GM19397 (cell line): ENCODE data around the gene PGM3.

Source experiments
- ATAC-seq: cut with Tn5 transposase; IDR thresholded peaks from one replicate; pipeline ENCODE4 v1.9.1; 2021; ENCODE audit warnings: mild to moderate bottlenecking, moderate library complexity; ENCODE audit not compliant: unreplicated experiment

The PGM3 gene

GRCh38 chr6:83185096-83185495 lies 8.0 kb downstream of the PGM3 start:
- ATAC-seq, result no peak

DNA sequence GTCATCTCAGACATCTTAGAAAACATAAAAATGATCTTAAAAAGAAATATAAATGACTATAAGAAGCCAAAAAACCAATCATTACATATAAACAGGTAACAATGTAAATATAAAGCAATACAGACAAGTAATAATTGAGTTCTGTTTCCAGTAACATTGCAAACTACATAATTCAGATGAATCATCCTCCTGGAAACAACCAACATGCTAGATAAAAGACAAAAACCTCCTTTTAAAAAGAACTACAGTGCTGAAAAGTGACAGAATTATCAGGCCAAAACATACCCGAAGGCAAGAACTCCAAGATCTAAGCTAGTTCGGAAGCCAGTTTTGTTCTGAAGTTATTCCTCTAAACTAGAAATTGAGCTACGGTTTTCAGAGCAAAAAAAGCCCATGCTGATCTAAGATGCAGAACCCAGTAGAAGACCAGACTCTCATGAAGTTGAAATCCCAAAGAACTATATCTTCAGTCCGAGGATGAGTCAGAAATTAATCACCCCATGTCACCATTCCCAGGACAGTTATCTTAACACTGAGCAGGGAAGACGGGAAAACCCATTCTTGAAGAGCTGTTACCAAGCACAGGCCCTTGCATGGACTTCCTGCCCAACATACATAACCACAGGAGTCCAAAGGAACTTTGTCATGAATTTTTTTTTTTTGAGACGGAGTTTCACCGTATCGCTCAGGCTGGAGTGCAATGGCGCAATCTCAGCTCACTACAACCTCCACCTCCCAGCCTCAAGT lies 9.8 kb downstream of the PGM3 start:
- ATAC-seq, result no peak

GRCh38 chr6:83182114-83182513 lies 11.0 kb downstream of the PGM3 start:
- ATAC-seq, result no peak

DNA sequence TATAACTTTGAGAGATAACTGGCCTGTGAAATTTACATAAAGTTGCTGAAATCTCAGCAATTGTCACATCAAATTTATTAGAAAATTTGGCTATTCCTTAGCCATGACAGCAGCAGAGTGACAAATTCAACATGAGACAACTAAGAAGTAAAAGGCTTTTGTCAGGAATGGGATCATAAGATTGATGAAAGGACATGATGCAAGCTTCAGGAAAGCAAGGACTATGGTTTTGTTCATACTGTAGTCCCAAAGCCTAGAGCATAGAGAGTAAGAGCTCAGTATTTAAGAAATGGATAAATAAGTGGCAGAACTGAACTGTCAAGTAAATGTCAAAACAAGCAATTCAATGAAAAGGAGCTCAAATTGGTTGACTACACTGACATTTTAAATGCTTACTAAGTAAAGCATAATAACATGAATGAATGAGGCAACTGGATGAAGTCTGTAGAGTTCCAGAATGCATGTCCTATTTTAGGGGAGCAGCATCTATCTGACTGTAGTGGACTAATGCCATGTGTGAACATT lies 12.6 kb downstream of the PGM3 start:
- no peak for ATAC-seq

DNA sequence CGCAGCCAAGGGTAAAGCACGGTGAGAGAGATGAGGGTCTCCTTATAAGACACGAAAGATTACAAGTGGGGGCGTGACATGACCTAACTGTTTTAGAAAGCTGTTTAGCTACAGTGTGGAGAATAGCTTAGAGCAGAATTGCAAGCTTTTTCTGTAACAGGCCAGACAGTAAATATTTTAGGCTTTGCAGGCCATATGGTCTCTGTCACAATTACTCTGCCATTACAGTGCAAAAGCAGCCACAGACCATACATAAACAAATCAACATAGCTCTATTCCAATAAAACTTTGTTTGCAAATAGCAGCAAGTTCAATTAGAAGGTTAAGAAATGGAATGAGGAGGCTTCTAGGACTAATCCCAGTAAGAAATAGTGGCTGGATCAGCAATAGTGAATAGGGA lies 16.8 kb downstream of the PGM3 start:
- ATAC-seq, result no peak

- ATAC-seq, result no peak
Measured at GRCh38 chr6:83169511-83169910, 23.6 kb downstream of the PGM3 start.

- ATAC-seq, result no peak
Measured at GRCh38 chr6:83169106-83169505, 24.0 kb downstream of the PGM3 start.

DNA sequence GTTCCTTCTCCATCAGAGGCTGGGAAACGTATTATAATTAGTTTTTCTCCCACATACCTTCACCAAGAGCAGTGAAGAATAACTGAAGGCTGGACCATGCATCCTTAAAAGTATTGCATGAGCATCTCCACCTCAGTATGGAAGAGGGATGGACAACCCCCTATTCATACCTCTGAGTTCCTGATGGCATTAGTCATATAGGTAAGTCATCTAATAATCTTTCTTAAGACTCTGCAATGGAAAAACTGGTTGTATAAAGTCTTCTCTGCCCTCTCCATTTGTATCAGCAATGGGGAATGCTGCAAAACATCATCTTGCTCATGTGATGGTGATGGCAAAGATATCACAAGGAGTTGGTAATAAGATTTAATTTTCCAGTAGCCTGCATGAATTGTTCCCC lies 24.5 kb downstream of the PGM3 start:
- no peak for ATAC-seq

GRCh38 chr6:83167726-83168278 lies 25.3 kb downstream of the PGM3 start:
- ATAC-seq, result no peak

DNA sequence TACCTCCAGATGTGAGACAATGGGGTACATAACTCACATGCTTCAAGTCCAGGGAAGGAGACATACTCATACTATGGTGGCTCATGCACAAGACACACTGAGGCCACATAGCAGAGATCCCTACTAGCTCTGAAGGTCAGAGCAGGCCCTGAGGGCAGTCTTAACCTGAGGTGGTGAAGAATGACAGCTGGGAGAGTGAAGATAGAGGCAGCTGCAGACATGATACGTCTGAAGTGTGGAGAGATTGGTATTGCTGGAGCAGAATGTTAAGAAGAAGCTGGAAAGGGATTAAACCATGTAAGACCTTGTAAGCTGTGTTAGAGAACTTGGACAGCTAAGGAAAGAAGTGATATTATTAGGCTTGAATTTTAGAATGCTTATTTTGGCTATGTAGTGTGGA lies 32.9 kb downstream of the PGM3 start:
- ATAC-seq, result no peak

- no peak for ATAC-seq
Measured at GRCh38 chr6:83155794-83156193, 37.3 kb downstream of the PGM3 start.

DNA sequence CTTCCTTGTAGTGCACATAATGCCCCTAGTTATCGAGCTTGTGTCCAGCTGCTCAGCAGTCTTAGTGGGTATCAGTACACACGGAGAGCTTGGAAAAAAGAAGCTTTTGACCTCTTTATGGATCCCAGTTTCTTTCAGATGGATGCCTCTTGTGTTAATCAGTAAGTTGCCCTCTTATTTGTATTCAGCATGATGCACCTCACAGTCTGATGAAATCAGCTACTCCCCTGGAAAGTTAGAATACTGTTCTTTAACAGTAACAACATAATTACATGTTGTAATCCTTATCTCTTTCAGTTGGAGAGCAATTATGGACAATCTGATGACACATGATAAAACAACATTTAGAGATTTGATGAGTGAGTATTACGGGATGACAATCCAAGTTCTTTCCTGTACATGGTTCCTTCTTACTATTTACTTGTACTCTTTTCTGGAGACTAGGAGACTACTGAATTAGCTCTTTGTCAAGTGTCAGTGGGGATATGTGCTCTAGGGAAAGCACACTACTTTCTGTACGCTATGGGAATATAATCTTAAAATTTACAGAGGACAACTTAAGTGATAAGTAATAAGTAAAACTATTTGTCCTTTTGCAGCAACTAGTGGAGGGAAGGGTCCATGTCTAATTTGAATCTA lies 39.1 kb downstream of the PGM3 start:
- no peak for ATAC-seq

DNA sequence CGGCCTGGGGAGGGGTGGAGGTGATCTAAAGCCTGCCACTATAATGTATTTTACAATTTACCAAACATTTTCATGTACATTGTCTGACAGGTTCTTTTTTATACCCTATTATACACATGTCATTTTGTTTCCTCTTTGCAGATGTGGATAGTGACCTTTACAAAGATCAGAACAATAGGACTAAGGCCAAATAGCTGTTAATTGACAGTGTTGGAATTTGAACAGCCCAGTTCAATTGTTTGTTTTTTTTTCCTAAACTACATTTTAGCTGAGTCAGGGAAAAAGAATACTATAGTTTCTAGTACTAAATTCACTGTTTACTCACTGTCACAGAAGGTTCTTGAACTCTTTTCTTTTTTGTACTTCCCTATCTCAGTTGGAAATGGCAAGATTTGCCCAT lies 40.2 kb downstream of the PGM3 start:
- ATAC-seq, result no peak

DNA sequence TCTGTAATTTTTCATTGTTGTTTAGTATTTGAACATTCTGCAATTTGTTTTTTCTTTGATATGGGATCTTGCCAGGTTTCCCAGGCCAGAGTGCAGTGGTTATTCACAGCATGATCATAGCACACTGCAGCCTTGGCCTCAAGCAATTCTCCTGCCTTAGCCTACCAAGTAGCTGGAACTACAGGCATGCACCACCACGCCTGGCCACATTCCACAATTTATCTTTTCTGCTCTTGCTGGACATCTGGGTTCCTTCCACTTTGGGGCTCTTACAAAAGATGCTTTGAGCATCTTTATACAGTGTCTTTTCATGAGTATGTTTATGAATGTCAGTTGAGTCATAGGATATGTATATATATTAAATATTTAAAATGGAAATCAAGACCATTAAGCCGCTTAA lies 42.0 kb downstream of the PGM3 start:
- ATAC-seq, result no peak

GRCh38 chr6:83138758-83139157 lies 54.3 kb downstream of the PGM3 start:
- ATAC-seq, result no peak

DNA sequence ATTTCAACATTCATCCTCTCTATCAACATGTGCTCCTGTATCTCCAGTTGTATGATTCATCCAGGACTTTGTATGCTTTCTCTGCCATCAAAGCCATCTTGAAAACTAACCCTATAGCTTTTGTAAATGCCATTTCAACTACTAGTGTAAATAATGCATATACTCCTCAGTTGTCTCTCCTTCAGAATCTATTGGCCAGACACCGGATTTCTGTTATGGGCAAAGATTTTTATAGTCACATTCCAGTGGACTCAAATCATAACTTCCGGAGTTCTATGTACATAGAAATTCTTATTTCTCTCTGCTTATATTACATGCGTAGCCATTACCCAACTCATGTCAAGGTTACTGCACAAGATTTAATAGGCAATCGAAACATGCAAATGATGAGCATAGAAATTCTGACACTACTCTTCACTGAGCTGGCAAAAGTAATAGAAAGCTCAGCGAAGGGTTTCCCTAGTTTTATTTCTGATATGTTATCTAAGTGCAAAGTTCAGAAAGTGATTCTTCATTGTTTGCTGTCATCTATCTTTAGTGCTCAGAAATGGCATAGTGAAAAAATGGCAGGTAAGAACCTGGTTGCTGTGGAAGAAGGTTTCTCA lies 54.8 kb downstream of the PGM3 start:
- ATAC-seq, result no peak

- no peak for ATAC-seq
Measured at GRCh38 chr6:83132121-83132520, 60.9 kb downstream of the PGM3 start.

DNA sequence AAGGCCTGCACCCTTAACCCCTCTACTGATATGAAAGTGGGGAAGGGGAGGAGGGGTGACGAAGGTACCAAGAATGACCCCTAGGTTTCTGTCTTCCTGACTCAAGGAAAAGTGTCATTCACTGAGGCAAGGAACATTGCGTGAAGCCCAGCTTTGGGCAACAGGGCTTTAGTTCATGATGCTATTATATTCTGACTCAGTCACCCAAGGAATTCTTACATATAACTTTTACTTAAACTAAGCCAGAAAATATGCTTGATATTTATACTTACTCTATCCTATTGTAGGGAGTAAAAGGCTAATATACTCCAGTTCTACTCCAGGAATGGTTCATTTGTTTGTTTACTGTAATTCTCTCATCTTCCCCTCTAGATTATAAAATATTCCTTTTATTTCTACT lies 65.1 kb downstream of the PGM3 start:
- no peak for ATAC-seq

DNA sequence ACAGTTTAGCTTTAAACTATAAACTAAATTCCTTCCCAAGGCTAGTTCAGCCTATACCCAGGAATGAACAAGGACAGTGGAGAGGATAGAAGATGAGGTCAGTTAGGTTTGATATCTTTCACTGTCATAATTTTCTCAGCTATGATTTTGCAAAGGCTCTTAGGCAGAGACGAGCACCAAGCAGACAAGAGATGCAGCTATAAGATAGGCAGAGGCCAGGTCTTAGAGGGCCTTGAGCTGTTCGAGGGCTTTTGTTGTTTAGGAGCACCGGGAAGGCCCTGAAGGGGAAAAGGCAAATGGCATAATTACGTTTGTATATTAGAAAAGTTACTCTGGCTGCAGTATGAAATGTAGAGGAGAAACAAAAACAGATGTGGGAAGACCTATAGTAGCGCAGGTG lies 65.8 kb downstream of the PGM3 start:
- no peak for ATAC-seq

GRCh38 chr6:83126807-83127206 lies 66.3 kb downstream of the PGM3 start:
- no peak for ATAC-seq

- no peak for ATAC-seq
Measured at GRCh38 chr6:83126223-83126622, 66.8 kb downstream of the PGM3 start.

DNA sequence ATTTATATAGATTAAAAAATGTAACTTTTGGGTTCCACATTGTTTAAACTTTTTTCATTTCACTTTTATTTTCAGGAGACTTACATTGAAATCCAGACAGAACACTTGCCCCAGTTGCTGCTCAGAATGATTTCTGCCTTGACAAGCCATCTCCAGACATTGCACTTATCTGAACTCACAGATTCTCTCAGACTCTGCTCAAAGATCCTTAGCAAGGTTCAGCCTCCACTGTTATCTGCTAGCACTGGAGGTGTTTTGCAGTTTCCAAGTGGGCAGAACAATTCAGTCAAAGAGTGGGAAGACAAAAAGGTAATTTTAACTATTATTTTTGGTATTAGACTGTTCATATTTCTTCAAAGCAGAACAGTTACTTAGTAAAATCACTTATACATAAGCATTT lies 67.6 kb downstream of the PGM3 start:
- no peak for ATAC-seq
